Activated CD4-positive, alpha-beta T cell treated with anti-CD3 and anti-CD28 coated beads for 24 hours (primary cell): Measurements from ENCODE around the gene GALNT2.

Experiments
- DNase-seq, 2 donors: peaks; one replicate each; pipeline ENCODE4 v3.0.0-alpha.2; 2020; ENCODE audit warnings: low read depth in 2 of 2

GALNT2 gene

GRCh38 chr1:230321341-230321740 is 254.3 kb downstream of the GALNT2 start:
- no peak for DNase-seq

- DNase-seq, result no peak
These were observed 254.8 kb downstream of the GALNT2 start for GRCh38 chr1:230321741-230322420.

DNA sequence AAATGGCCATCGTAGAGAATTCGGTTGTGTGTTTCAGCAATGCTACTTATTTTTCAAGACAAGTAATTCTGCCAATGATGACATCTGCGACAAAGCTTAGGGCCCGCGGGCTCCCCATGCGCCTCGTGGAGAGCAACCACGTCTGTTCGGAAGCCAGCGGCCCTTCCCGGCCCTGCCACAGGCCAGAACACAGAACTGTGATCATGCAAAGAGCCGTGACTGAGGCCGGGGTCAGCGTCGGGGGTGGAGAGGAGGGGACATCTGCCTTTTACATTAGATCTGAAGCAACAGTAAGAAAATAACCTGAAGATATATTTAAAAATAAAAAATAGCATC is 255.4 kb downstream of the GALNT2 start:
- no peak for DNase-seq

GRCh38 chr1:230322967-230323547 is 256.0 kb downstream of the GALNT2 start:
- DNase-seq, result no peak

DNA sequence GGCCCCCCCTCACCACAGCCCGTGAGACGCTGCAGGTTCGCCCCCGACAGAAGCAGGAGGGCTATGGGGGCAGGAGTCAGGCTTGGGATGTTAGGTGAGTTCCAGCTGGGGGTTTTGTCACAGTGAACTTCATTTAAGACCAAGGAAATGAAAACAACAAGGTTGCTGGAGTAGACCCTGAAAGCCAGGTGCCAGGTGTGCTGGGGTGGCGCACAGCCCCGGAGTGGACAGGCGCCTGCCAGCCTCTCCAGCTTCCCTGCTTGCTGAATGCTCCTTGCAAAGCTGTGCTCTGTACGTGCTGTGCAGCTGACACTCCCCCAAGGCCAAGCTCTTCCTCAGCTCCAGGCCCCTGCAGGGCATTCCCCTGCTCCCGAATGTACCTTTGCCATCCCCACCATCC is 256.6 kb downstream of the GALNT2 start:
- no peak for DNase-seq

GRCh38 chr1:230326971-230327891 is 260.2 kb downstream of the GALNT2 start:
- no peak for DNase-seq

GRCh38 chr1:230327892-230328284 is 260.9 kb downstream of the GALNT2 start:
- DNase-seq, result peak; percentile 16 to 24

DNA sequence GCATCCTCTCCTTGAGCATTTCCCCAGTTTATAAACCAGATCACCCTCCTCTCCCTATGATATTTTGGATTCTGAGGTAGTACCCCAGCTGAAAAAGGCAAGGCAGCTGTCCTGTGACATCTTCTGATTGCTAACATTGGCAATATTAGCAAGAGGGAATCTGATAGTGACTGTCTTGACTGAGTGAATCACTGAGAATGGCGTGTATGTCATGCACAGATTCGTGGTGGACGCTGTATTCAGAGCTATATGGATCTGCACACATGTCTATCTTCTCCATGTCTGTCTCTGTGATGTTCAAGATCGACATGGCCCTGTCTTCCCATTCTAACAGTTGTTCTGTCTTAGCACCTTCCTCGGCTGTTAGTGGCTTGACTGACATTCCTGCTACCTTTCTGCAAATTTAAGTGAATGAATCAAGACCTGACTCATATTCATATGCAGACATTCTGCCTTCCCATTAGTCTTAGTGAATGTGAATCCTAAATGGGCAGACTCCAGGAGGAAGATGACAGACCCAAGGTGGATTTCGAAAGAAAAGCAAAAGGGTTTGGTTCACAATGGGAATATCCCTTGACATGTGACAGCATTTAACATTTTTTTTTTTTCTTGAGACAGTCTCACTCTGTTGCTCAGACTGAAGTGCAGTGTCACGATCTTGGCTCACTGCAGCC is 261.4 kb downstream of the GALNT2 start:
- no peak for DNase-seq

DNA sequence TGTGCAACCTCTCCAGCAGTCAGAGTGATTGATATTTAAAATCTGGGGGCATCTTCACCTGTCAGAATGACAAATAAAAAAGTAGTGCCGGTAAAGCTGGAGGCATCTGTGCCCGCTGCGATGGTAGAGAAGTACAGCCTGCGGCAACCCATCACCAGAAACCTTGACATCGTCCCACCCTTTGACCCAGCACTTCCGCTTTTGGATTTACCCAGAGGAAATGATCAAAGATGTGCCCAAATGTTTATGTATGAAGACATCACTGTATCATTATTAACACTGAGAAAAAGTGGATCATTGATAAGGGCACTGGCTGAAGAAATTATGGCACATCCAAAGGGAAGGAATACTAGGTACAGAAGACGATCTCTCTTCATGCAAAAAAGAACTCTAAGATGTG is 263.1 kb downstream of the GALNT2 start:
- no peak for DNase-seq
